GM12872 (cell line): ENCODE measurements around the gene MEF2C.

Source experiments
- TF ChIP-seq, protein P1 (sequence below): IDR thresholded peaks from 3 replicates; pipeline ENCODE4 v1.5.1; 2011; ENCODE audit warnings: low read depth, mild to moderate bottlenecking, low read length, moderate library complexity; ENCODE audit not compliant: insufficient read depth

Gene MEF2C

DNA sequence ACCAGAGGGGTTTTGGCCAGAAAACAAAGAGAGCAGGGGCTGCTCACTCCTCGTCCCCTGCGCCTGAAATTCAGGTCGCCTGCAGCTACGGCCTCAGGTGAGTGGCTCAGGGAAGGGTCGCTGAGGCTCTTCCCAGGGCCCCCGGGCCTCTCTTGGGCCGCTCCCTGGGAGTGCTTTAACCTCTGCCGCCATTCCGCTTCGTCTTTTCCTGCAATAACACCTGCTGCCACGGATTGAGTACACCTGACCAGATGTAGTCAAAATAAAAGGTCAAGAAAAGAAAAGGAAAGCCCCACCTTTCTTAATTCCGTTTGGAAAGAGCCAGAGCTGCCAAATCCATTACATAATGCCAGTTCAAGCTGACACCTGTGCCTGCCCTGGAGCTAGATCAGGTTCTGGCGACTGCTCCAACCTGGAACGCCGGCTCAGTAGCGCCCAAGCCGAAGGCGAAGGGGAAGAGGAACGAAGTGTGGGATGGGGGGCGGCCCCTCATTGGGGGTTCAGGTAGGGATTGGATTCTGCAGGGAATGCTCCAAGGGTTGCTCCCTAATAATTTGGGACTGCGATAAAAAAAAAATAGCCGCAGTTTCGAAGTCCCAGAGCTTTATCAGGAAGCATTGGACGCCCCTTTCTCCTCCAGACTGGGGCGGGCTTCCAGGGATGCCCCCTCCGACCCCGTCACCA is 193.9 kb downstream of the MEF2C start:
- TF ChIP-seq, protein P1, sequence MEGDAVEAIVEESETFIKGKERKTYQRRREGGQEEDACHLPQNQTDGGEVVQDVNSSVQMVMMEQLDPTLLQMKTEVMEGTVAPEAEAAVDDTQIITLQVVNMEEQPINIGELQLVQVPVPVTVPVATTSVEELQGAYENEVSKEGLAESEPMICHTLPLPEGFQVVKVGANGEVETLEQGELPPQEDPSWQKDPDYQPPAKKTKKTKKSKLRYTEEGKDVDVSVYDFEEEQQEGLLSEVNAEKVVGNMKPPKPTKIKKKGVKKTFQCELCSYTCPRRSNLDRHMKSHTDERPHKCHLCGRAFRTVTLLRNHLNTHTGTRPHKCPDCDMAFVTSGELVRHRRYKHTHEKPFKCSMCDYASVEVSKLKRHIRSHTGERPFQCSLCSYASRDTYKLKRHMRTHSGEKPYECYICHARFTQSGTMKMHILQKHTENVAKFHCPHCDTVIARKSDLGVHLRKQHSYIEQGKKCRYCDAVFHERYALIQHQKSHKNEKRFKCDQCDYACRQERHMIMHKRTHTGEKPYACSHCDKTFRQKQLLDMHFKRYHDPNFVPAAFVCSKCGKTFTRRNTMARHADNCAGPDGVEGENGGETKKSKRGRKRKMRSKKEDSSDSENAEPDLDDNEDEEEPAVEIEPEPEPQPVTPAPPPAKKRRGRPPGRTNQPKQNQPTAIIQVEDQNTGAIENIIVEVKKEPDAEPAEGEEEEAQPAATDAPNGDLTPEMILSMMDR: no peak

DNA sequence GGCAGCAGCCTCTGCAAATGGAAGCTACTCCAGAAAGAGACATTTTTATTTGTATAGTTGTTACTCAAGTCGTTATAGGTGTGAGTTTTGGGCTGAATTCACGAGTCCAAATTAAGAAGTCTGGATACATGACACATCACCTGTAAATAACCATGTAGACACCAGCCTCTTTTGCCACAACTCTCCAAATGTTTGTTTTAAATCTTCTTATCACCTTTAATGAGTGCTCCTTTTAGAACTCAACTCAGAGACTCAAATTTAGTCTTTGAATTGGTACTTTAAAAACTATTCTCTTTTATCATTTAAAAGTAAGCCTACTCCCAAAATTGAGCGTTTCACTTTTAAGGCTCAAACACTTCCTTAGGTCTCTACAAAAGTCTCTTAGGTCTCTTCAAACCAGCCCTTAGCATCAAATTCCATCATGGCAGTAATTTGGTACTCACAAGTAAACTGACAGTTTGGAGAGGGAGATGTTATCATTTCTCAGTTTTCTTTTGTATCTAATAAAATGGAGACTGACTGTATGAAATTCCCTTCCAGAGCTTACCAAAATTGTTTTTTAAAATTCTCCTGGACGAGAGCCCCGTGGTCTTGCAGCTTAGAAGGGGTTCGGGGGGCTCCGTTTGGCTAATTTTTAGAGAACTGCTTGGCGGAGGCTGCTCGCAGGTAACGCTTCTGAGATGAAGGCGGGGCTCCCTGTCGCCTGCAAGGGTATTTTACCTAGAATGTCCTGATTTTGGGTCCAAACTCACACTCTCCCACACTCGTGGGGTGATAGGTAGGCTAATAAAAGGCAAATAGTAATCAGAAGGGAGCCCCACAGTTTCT is 194.6 kb downstream of the MEF2C start:
- TF ChIP-seq, protein P1: no peak

DNA sequence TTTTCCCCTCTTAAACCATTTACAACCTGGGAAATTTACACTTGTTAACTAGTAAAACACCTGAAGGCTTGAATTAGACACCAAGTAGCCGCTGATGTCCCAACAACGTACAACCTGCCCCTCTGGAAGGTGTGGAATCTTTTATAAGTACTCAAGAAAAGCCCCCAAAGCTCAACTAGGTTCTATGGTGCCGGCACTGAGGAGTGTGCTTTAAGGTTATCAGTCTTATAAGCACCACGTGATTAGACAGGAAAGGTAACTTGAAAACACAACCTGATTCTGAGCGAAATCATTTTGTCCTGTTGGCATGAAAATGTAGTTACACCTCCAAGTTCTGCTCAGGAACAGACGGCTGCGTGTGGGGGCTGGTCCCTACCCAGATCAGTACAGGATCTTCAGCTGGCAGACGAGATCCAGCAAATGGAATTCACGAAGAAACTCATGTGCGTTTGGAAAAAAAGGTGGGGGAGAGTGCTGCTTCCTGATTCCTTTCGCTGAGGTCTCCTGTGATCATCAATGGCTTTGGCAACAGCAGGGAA is 195.5 kb downstream of the MEF2C start:
- TF ChIP-seq, protein P1: no peak

DNA sequence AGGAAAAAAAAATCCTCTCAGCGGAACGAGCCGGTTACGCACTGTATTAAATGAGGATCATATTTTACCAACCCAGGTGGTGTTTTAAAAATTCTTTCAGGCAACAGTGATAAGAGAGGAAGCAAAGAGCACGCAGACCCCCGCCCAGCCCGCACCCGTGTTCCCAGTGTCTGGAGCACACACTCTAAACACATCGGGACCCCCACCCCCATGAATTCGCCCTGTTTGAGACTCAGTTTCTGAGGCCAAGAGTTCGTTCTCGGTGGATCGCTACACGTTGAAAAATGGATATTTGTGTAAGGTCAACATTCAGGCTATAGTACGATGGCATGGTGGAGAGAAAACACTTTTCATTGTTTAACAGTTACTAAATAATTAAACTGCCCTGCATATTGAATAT is 196.3 kb downstream of the MEF2C start:
- TF ChIP-seq, protein P1: no peak

DNA sequence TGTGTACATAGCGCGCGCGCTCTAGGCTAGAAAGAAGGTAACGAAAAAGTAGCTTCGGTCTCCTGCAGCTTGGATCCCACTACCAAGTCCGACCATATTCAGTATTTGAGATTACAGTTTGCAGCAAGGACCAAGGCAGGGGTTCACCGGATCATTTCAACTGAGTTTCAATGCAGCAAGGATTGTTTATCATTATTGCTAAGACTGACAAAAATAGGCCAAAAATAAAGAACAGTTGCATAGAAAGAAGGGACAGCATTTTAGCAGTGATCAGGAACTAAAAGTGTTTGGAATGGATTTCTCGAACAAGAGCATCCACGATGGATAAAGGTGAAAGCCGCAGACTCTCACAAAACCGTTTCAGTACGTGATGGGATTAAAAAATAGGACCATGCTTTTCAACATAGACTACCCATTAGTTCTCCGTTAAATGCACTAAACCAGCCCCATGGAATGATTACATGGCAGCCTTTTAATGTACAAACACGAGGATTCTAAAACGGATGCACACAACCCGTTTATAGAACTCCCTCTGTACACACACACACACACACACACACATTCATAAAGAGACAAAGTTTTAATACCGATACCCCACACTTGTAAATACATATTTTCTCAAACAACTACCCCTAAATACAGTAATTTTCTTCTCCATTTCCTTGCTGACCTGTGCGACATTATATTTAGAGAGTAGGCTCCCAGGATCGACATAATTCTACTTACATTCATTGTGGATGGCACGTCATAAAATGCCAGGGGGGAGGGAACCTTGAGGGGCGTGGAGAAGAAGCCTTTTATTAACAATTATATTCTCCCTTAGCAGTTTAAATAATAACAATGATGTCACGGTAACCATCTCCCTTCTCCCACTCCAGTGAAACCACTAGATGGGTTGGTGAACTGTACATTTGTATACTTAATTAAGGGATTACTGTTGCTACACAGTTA is 197.1 kb downstream of the MEF2C start:
- TF ChIP-seq, protein P1: no peak

DNA sequence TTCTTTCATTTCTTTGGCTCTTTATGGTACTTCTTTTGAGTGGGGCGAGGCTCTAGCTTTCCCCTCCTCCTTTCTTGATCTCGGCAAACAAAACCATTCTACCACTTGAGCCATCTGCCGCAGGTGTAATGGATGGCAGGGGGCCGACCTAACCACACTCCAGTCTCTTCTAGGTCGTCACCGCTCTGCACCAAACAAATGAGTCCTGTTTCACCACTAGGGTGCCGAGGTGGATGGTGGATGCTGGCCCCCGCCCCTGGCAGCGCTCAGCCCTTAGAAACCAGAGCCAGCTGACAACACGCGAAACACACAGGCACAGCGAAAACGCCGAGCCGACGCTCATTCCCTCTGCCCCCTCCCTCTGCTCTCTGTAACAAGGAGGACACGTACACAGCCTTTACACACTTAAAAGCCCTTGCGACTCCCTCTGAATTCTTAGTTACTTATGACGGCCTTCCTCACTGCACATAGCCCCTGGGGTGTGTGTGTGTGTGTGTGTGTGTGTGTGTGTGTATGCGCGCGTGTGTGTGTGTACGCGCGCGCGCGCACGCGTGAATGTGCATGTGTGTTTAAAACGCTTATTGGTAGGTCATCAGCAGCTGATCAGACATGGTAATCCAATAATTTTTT is 199.4 kb downstream of the MEF2C start:
- TF ChIP-seq, protein P1: peak; percentile 40; the same call in 2 of the 3 replicates
